Keratinocyte (primary cell): ENCODE results near the gene WDR70. TPM values are rescaled to one million over a fixed set of nuclear protein-coding genes. Genes with fewer than 3 reads are reported as not detected.

Source experiments
- DNase-seq: peaks from one replicate; pipeline ENCODE4 v3.0.0-alpha.2; 2011; ENCODE audit warnings: low read depth, missing footprints, low spot score
- FAIRE-seq: peaks from 2 replicates; lab custom pipeline; 2011; peaks lifted over from hg19 to GRCh38; lab: Jason Lieb, UNC
- H2AFZ ChIP-seq: 2 replicates; pipeline ENCODE4 v1.6.0; 2012; ENCODE audit warnings: low read length, control low read depth, inconsistent platforms; ENCODE audit not compliant: control insufficient read depth
- H3K27ac ChIP-seq: 2 replicates; pipeline ENCODE4 v1.5.1; 2011; ENCODE audit warnings: low read length; ENCODE audit not compliant: control insufficient read depth, insufficient read depth
- H3K27me3 ChIP-seq: 3 replicates; pipeline ENCODE4 v1.6.0; 2011; ENCODE audit warnings: low read length; ENCODE audit not compliant: control insufficient read depth, insufficient read depth; ENCODE audit errors: extremely low read depth
- H3K36me3 ChIP-seq, 2 experiments: 2 replicates in 1 of 2; 3 replicates in 1 of 2; pipeline ENCODE4 v1.5.1; 2011; ENCODE audit warnings: low read length in 2 of 2, mild to moderate bottlenecking in 1 of 2; ENCODE audit not compliant: control insufficient read depth in 2 of 2, insufficient read depth in 2 of 2; ENCODE audit errors: extremely low read depth in 1 of 2
- H3K4me1 ChIP-seq: 3 replicates; pipeline ENCODE4 v1.5.1; 2011; ENCODE audit warnings: low read length; ENCODE audit not compliant: control insufficient read depth, insufficient read depth; ENCODE audit errors: extremely low read depth
- H3K4me2 ChIP-seq: 3 replicates; pipeline ENCODE4 v1.6.0; 2011; ENCODE audit warnings: low read depth, low read length; ENCODE audit not compliant: control insufficient read depth, insufficient read depth; ENCODE audit errors: extremely low read depth
- H3K4me3 ChIP-seq, 3 experiments: fragments of 200-600 bp in 1 of 3; sonication (generic) in 1 of 3; 2 replicates in 2 of 3; 3 replicates in 1 of 3; pipeline ENCODE4 v1.5.1; 2011 to 2016; ENCODE audit warnings: low read length in 3 of 3, mild to moderate bottlenecking in 3 of 3, control low read depth in 2 of 3, inconsistent platforms in 1 of 3, low read depth in 1 of 3, mixed read lengths in 1 of 3, mixed run types in 1 of 3, moderate library complexity in 1 of 3; ENCODE audit not compliant: control insufficient read depth in 2 of 3, insufficient read depth in 2 of 3; ENCODE audit errors: extremely low read depth in 1 of 3
- H3K79me2 ChIP-seq: 2 replicates; pipeline ENCODE4 v1.6.0; 2012; ENCODE audit warnings: low read length; ENCODE audit not compliant: control insufficient read depth, insufficient read depth
- H3K9ac ChIP-seq: 3 replicates; pipeline ENCODE4 v1.6.0; 2011; ENCODE audit warnings: low read length; ENCODE audit not compliant: control insufficient read depth, insufficient read depth; ENCODE audit errors: extremely low read depth
- H3K9me1 ChIP-seq: 3 replicates; pipeline ENCODE4 v1.6.0; 2011; ENCODE audit warnings: low read length; ENCODE audit not compliant: control insufficient read depth, insufficient read depth; ENCODE audit errors: extremely low read depth
- H3K9me3 ChIP-seq: 2 replicates; pipeline ENCODE4 v1.5.1; 2012; ENCODE audit warnings: low read depth, low read length; ENCODE audit not compliant: control insufficient read depth
- H4K20me1 ChIP-seq: 3 replicates; pipeline ENCODE4 v1.6.0; 2011; ENCODE audit warnings: low read length; ENCODE audit not compliant: control insufficient read depth, insufficient read depth; ENCODE audit errors: extremely low read depth
- CTCF ChIP-seq, 3 experiments: IDR thresholded peaks in 1 of 3; conservative IDR thresholded peaks in 1 of 3; optimal IDR thresholded peaks in 1 of 3; 2 replicates in 2 of 3; 3 replicates in 1 of 3; pipeline versions ENCODE3 to v1.5.1; 2011; ENCODE audit warnings: low read length in 3 of 3, mild to moderate bottlenecking in 3 of 3, moderate library complexity in 2 of 3, control low read depth in 1 of 3, inconsistent platforms in 1 of 3; ENCODE audit not compliant: insufficient read depth in 2 of 3; ENCODE audit errors: extremely low read depth in 1 of 3
- EZH2 ChIP-seq: IDR thresholded peaks from one replicate; pipeline ENCODE4 v1.6.1; 2012; ENCODE audit warnings: inconsistent platforms, mild to moderate bottlenecking, low read length, moderate library complexity
- dilution Hi-C: fragments of 300-500 bp; cut with MboI; formaldehyde crosslinking; loops from one replicate; pipeline ENCODE4 v1.7.0; 2020; ENCODE audit warnings: low sequenced_read_pairs; ENCODE audit not compliant: extremely low pct_ligation_motif_present
- polyA plus RNA-seq, 5 experiments: library from polyadenylated mRNA; depleted of rRNA in 3 of 5; stranded (reverse) in 3 of 5; stranded (forward) in 1 of 5; unstranded in 1 of 5; fragments of >200 nt; gene quantifications; 1 replicate in 1 of 5; 2 replicates in 3 of 5; 3 replicates in 1 of 5; pipeline versions ENCODE4 v1.2.1 to v1.2.3, GENCODE V29; 2011 to 2012; ENCODE audit warnings: missing spikeins in 2 of 5, low read depth in 1 of 5, low replicate concordance in 1 of 5

Gene WDR70
- polyA plus RNA-seq, 1 donor (not counting 4 experiments of a cell fraction or from before 2014, with no cell fraction given): 25.1 TPM

- no peak for DNase-seq
- dilution Hi-C loops: no loop called here
- Histone ChIP-seq H3K9ac (no peak overlapping the region), H2AFZ (no peak overlapping the region), H3K79me2 (no peaks in the 10 kb centered on the region), H3K4me3 (no peak overlapping the region), H3K4me2 (no peak overlapping the region), H3K9me1 (no peaks in the 10 kb centered on the region), H4K20me1 (no peaks in the 10 kb centered on the region), H3K9me3 (no peaks in the 10 kb centered on the region), H3K36me3 (peaks cover 1 to 8% of the 10 kb centered on the region in 2 experiments), H3K27ac (no peak overlapping the region), H3K27me3 (no peaks in the 10 kb centered on the region), H3K4me1 (no peaks in the 10 kb centered on the region)
- no peak for FAIRE-seq
- TF ChIP-seq CTCF (optimal IDR thresholded peaks at IDR 0.05 in 1 of 3, IDR thresholded peaks at IDR 0.05 in 1 of 3, conservative IDR thresholded peaks at IDR 0.05 in 1 of 3; ENCODE audit: extremely low read depth in 1 of 3, insufficient read depth in 2 of 3, low read length in 3 of 3) (no peak), EZH2 (no peak)
These were observed 12.5 kb downstream of the WDR70 start for GRCh38 chr5:37391591-37391990.

- H2AFZ ChIP-seq: no peak overlapping the region
- H3K9me3 ChIP-seq: no peaks in the 10 kb centered on the region
- dilution Hi-C loops: no loop called here
- peaks cover 5 to 6% of the 10 kb centered on the region in 2 experiments for H3K36me3 ChIP-seq
- H3K79me2 ChIP-seq: no peaks in the 10 kb centered on the region
- H3K4me1 ChIP-seq: no peaks in the 10 kb centered on the region
- no peaks in the 10 kb centered on the region for H3K9me1 ChIP-seq
- H3K4me3 ChIP-seq: no peak overlapping the region
- no peaks in the 10 kb centered on the region for H4K20me1 ChIP-seq
- H3K4me2 ChIP-seq: no peak overlapping the region
- no peaks in the 10 kb centered on the region for H3K27me3 ChIP-seq
- FAIRE-seq (no peak), DNase-seq (no peak)
- TF ChIP-seq EZH2 (no peak), CTCF (optimal IDR thresholded peaks at IDR 0.05 in 1 of 3, IDR thresholded peaks at IDR 0.05 in 1 of 3, conservative IDR thresholded peaks at IDR 0.05 in 1 of 3; ENCODE audit: extremely low read depth in 1 of 3, insufficient read depth in 2 of 3, low read length in 3 of 3) (no peak)
- no peak overlapping the region for H3K9ac ChIP-seq
- H3K27ac ChIP-seq: no peak overlapping the region
These were observed 17.2 kb downstream of the WDR70 start for GRCh38 chr5:37396352-37396751.
